Subcutaneous adipose tissue (tissue), 4 donors: Measurements from ENCODE around the gene INPP5A. TPM values are rescaled to one million over a fixed set of nuclear protein-coding genes. Genes with fewer than 3 reads are reported as not detected.

Source experiments
- CTCF ChIP-seq: fragments of 450-650 bp; IDR thresholded peaks from one replicate; pipeline ENCODE4 v1.5.1; 2016; ENCODE audit warnings: low read depth, mild to moderate bottlenecking, control low read depth, antibody characterized with exemption, moderate library complexity
- total RNA-seq, 4 donors: library from RNA; depleted of rRNA; stranded (reverse); fragments of >200 nt; gene quantifications; one replicate each; pipeline ENCODE4 v1.1.0, GENCODE V29; 2016

INPP5A gene
- total RNA-seq, 4 donors from 2014 or later = 23.1 to 34.1 (median 31.6) TPM

GRCh38 chr10:132628966-132629900 lies 91.6 kb downstream of the INPP5A start:
- no peak for TF ChIP-seq CTCF

GRCh38 chr10:132630156-132630555 lies 92.6 kb downstream of the INPP5A start:
- no peak for TF ChIP-seq CTCF

- TF ChIP-seq CTCF = no peak
Measured at GRCh38 chr10:132630666-132631337, 93.2 kb downstream of the INPP5A start.

- no peak for TF ChIP-seq CTCF
Measured at GRCh38 chr10:132631338-132631735, 93.8 kb downstream of the INPP5A start.

- TF ChIP-seq CTCF = no peak
Measured at GRCh38 chr10:132632091-132632561, 94.5 kb downstream of the INPP5A start.

- no peak for TF ChIP-seq CTCF
Measured at GRCh38 chr10:132632851-132633684, 95.5 kb downstream of the INPP5A start.
